ENCODE data around the gene RPL9. TPM values are rescaled to one million over a fixed set of nuclear protein-coding genes. Genes with fewer than 3 reads are reported as not detected.
A peak's percentile ranks its signal among the peaks of the same experiment; 100 is the strongest.

RPL9 gene
- total and polyA plus RNA-seq, 2 donors (not counting 1 experiment from before 2014, with no cell fraction given) = 2,031 to 2,407 TPM

GRCh38 chr4:39472396-39472795 is 13.7 kb upstream of the RPL9 start:
- Mint-ChIP-seq H3K9me3 (ENCODE audit: insufficient read depth) (no peaks in the 10 kb centered on the region), H3K27ac (no peak overlapping the region), H3K4me3 (no peak overlapping the region), H3K27me3 (no peaks in the 10 kb centered on the region), H3K4me1 (peaks cover 9% of the 10 kb centered on the region)
- no peaks in the 10 kb centered on the region for H4K20me1 ChIP-seq (ENCODE audit: control insufficient read depth, insufficient read depth, low read length, poor library complexity, severe bottlenecking)
- no peak for ATAC-seq (ENCODE audit: low read depth)
- POLR2A ChIA-PET = no interaction called here
- no CpG with 5 or more reads among the region's 3 CpGs for WGBS (ENCODE audit: insufficient coverage)
- H3K4me1 ChIP-seq (ENCODE audit: control insufficient read depth in 2 of 2, insufficient read depth in 2 of 2, low read length in 2 of 2) = peaks cover 5 to 7% of the 10 kb centered on the region in 2 donors
- H3K4me3 ChIP-seq (ENCODE audit: control extremely low read depth in 1 of 5, extremely low read depth in 1 of 5, insufficient read depth in 1 of 5, low read depth in 2 of 5, low read length in 4 of 5) = no peak overlapping the region
- TF ChIP-seq EZH2 (IDR thresholded peaks at IDR 0.05; ENCODE audit: borderline replicate concordance, insufficient read depth, low read depth, low read length, poor library complexity, severe bottlenecking) (no peak), CTCF (IDR thresholded peaks at IDR 0.05) (no peak)
- no peak overlapping the region for H3K27ac ChIP-seq (ENCODE audit: low read length in 2 of 2)
- H3K79me2 ChIP-seq (ENCODE audit: control insufficient read depth, insufficient read depth, low read length) = no peaks in the 10 kb centered on the region
- DNase-seq = no peak
- no peak overlapping the region for H3K9ac ChIP-seq (ENCODE audit: low read length)
- H3K27me3 ChIP-seq (replicated peaks in 1 of 4; ENCODE audit: control extremely low read depth in 1 of 4, control insufficient read depth in 3 of 4, insufficient read depth in 4 of 4, low read length in 3 of 4) = no peaks in the 10 kb centered on the region
- CTCF ChIA-PET = interaction anchor here (0.5 to 1.5 kb wide), 6 partner anchors 16 to 844 kb away, joined by 3 to 4 read pairs (median 3); no protein-coding TSS in a partner anchor
- H3K36me3 ChIP-seq (replicated peaks in 1 of 2; ENCODE audit: control extremely low read depth in 1 of 2, control insufficient read depth in 1 of 2, extremely low read depth in 1 of 2, insufficient read depth in 2 of 2, low read length in 1 of 2) = peaks cover 3% of the 10 kb centered on the region in 2 experiments
- H3K9me3 ChIP-seq (ENCODE audit: control extremely low read depth in 1 of 3, control insufficient read depth in 2 of 3, insufficient read depth in 1 of 3, low read length in 2 of 3) = no peaks in the 10 kb centered on the region
- H3K4me2 ChIP-seq (replicated peaks; ENCODE audit: low read depth, low read length, poor library complexity, severe bottlenecking) = no peak overlapping the region
- intact Hi-C loops (cut with micrococcal nuclease) = no loop called here
- H2AFZ ChIP-seq (ENCODE audit: insufficient read depth, low read depth, low read length, poor library complexity, severe bottlenecking) = no peak overlapping the region

- WGBS (ENCODE audit: insufficient coverage) = no CpG with 5 or more reads among the region's 1 CpG
- intact Hi-C loops (cut with micrococcal nuclease) = no loop called here
- H3K9me3 Mint-ChIP-seq (ENCODE audit: insufficient read depth) = no peaks in the 10 kb centered on the region
- TF ChIP-seq CTCF (IDR thresholded peaks at IDR 0.05) (no peak), EZH2 (IDR thresholded peaks at IDR 0.05; ENCODE audit: borderline replicate concordance, insufficient read depth, low read depth, low read length, poor library complexity, severe bottlenecking) (no peak)
- no peak for DNase-seq
- Histone ChIP-seq H3K36me3 (replicated peaks in 1 of 2; ENCODE audit: control extremely low read depth in 1 of 2, control insufficient read depth in 1 of 2, extremely low read depth in 1 of 2, insufficient read depth in 2 of 2, low read length in 1 of 2) (peaks cover 3 to 5% of the 10 kb centered on the region in 2 experiments), H3K27me3 (replicated peaks in 1 of 4; ENCODE audit: control extremely low read depth in 1 of 4, control insufficient read depth in 3 of 4, insufficient read depth in 4 of 4, low read length in 3 of 4) (no peaks in the 10 kb centered on the region), H3K9me3 (ENCODE audit: control extremely low read depth in 1 of 3, control insufficient read depth in 2 of 3, insufficient read depth in 1 of 3, low read length in 2 of 3) (no peaks in the 10 kb centered on the region), H2AFZ (ENCODE audit: insufficient read depth, low read depth, low read length, poor library complexity, severe bottlenecking) (no peak overlapping the region), H3K9ac (ENCODE audit: low read length) (no peak overlapping the region), H3K27ac (ENCODE audit: low read length in 2 of 2) (peak overlapping the region in 1 of 2 donors; percentile 68), H4K20me1 (ENCODE audit: control insufficient read depth, insufficient read depth, low read length, poor library complexity, severe bottlenecking) (no peaks in the 10 kb centered on the region), H3K4me1 (ENCODE audit: control insufficient read depth in 2 of 2, insufficient read depth in 2 of 2, low read length in 2 of 2) (peaks cover 5 to 7% of the 10 kb centered on the region in 2 donors), H3K4me3 (ENCODE audit: control extremely low read depth in 1 of 5, extremely low read depth in 1 of 5, insufficient read depth in 1 of 5, low read depth in 2 of 5, low read length in 4 of 5) (no peak overlapping the region), H3K4me2 (replicated peaks; ENCODE audit: low read depth, low read length, poor library complexity, severe bottlenecking) (no peak overlapping the region), H3K79me2 (ENCODE audit: control insufficient read depth, insufficient read depth, low read length) (no peaks in the 10 kb centered on the region)
- POLR2A ChIA-PET = no interaction called here
- H3K27ac Mint-ChIP-seq = peak overlapping the region; percentile 51
- H3K4me1 Mint-ChIP-seq = peaks cover 9% of the 10 kb centered on the region
- ATAC-seq (ENCODE audit: low read depth) = no peak
- H3K27me3 Mint-ChIP-seq = no peaks in the 10 kb centered on the region
- H3K4me3 Mint-ChIP-seq = no peak overlapping the region
- CTCF ChIA-PET = interaction anchor here (0.6 to 2.9 kb wide), 10 partner anchors 12 to 508 kb away, joined by 3 to 40 read pairs (median 18); partner anchors contain the start of genes LIAS, RPL9, SMIM14 and UBE2K
Observed at GRCh38 chr4:39470402-39470801, 11.7 kb upstream of the RPL9 start.

Data from B cell (primary cell).